Inflammatory macrophage treated with lipopolysaccharide for 1 hour (primary cell): ENCODE data around the gene ENAM.

Experiments used
- DNase-seq, 2 donors: peaks; one replicate each; pipeline ENCODE4 v3.0.0-alpha.2; 2020 to 2022

ENAM gene, protein sequence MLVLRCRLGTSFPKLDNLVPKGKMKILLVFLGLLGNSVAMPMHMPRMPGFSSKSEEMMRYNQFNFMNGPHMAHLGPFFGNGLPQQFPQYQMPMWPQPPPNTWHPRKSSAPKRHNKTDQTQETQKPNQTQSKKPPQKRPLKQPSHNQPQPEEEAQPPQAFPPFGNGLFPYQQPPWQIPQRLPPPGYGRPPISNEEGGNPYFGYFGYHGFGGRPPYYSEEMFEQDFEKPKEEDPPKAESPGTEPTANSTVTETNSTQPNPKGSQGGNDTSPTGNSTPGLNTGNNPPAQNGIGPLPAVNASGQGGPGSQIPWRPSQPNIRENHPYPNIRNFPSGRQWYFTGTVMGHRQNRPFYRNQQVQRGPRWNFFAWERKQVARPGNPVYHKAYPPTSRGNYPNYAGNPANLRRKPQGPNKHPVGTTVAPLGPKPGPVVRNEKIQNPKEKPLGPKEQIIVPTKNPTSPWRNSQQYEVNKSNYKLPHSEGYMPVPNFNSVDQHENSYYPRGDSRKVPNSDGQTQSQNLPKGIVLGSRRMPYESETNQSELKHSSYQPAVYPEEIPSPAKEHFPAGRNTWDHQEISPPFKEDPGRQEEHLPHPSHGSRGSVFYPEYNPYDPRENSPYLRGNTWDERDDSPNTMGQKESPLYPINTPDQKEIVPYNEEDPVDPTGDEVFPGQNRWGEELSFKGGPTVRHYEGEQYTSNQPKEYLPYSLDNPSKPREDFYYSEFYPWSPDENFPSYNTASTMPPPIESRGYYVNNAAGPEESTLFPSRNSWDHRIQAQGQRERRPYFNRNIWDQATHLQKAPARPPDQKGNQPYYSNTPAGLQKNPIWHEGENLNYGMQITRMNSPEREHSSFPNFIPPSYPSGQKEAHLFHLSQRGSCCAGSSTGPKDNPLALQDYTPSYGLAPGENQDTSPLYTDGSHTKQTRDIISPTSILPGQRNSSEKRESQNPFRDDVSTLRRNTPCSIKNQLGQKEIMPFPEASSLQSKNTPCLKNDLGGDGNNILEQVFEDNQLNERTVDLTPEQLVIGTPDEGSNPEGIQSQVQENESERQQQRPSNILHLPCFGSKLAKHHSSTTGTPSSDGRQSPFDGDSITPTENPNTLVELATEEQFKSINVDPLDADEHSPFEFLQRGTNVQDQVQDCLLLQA

DNA sequence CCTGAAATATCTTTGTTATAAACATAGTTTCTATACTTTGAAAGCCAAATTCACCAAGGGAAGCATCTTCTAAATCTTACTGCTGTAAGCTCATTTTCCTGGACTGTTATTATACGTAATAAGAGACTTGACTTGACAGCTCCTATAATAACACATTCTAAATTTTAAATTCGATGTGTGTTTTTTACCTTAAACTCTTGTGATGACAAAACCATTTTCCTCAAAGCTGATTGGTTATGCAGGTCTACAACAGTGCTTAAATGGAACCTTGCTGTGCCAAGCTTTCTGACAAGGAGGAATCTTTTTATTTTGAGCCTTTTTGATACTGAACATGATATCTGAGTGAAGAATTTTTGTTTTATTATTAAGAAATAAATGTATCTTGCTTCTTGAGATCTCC lies at the start of gene ENAM:
Gene ENAM, plus strand, starts transcription at position 301 of the 400 bp plus-strand sequence. CDS start 757 bp downstream, outside the sequence.
- no peak for DNase-seq

DNA sequence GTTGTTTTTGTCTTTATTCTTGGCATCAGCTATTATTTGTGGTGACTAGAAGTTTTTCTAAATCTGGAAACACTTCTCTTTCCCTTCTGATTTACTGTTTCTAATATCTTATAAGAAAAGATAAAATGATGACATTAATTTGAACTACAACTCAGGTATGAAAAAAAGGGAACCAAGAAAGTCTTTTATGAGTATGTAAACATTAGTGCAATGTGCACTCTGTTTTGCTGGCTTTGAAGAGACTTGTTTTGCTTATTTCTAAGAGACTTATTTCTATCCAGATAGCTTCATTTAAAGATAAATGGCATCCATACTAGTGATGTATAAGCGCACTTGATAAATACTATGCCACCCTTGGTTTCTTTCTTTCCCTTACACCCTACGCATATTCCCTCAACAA lies 46.6 kb upstream of the ENAM start:
- no peak for DNase-seq

DNA sequence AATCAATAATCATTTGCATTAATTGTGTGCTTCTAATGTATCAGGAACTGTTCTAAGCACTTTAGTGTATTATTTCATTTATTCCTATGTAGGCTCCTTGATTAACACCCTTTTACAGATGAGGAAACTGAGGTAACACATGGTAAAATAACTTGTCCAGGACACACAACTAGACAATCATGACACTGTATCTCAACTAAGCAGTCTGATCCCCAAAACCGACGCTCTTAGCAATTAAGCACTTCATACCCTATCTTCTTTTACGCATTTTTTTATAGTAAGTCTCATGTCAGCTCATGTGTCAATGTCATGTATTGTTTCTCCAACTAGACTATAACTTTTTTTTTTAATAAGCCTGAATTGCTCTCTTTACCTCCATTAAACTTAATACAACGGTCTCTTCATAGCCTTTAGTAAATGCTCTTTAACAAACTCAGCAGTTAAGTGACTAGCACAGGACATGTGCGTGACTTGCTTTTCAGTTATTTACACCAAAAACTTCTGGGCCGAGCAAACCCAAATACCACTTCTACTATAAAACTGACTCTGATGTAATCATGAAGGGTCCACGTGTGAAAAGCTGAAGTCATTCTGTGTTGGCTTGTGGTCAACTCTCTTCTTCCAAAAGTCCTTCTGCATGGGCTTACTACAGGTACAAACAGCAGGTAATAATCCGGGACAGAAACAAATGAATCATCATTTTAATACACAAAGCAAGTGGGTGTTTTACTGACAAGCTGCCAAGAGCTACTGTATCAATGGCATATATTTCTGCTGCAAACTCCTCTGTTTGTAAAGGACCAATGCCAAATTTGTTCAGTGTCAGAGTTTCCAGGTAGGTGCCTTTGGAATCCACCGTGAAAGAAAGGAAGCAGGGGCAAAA lies 44.4 kb upstream of the ENAM start:
- no peak for DNase-seq

DNA sequence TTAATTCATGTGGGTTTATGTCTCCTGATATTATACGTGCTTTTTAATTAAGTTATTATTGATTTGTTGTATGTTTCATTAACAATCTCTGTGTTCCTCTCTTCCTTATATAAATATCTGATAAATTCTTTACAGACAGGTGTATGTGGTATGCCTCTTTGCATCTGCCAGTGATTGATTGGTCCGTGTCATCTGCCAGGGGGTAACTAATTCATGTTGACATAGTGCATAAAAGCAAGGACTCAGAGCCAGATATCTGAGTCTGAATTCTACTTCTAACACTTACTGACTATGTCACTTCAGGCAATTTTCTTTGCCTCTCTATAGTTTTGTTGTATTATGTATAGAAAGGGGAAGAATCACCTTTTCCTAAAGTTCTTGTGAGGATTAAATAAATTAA lies 41.7 kb upstream of the ENAM start:
- DNase-seq = no peak

DNA sequence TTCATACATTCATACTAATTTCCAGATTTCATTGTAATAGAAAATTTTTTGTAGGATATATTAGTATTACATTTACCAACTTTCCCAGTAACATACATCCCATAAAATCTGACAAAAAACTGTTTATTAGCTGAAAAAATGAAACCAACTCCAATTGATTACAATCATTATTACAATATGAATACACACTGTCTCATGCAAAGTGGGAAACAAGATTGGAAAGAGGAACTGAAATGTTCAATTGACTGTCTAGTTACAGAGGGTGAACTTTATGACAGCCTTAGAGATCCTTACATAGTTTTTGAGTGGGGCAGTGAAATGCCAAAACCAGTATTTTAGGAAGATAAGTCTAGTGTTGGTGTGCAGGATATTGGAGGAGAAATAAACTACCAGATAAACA lies 38.8 kb upstream of the ENAM start:
- DNase-seq = no peak

DNA sequence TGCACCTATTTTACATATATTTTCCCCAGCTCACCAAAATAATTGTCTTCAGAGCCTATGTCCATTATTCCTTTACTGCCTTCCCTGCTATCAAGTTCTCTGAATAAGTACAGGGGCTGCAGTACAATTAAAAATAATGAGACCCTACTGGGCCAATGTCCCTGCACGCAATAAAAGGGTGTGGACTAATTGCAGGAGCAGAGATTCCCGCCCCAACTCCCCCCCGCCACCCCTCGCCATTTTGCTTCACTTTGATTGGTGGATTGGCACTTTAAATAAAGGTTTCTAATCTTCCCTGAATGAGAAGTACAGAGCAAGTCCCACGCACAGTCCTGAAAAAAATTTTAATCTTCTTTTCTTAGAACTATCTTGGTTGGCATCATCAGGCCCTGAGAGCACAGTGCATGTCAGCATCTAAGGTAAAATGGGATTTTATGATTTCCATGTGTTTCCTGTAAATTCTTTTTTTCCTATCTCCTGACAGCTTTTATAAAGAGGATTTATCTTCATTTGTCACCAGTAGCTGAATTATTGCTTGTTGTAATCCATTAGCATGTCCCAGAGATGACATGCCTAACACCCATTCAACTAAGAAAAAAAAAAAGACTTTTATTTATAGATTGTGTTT lies 36.5 kb upstream of the ENAM start, which contains the start of gene AMBN:
Gene AMBN, plus strand, starts transcription at position 302 of the 628 bp plus-strand sequence. Its CDS starts 103 bp downstream, at position 405.
- DNase-seq = no peak

DNA sequence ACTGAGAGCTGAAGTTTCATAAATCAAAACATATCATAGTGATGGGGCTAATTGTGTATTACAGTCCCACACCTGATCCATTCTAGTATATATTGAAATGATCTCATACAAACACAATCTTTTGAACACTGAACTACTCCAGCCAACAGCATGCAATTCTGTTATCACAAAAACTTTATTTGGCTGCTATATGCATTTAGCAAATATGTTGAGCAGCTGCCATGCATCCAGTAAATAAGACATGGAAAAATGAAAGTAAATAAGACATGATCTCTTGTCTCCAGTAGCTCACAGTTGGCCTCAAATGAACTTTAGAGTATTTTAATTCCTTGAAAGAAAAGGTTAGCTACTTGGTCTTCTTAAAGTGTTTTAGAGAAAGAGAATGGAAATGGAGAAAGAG lies 34.3 kb upstream of the ENAM start:
- DNase-seq = no peak

DNA sequence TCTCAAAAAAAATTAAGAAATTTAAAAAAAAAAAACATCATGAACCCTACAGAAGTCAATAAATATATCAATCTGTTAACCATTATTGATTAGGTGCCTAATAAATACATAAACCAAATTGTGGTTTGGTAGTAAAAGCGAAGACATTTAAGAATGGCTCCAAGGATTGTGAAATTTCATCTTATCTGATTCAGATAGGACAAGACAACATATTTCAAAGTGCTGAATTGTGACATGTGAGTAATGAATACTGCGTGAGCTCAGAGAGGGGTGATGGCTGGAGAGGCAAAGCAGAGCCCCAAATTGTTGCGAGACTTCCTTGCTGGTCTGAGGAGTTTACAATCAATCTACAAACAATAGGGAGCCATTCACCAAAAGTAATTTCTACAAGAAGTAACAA lies 28.2 kb upstream of the ENAM start:
- DNase-seq = no peak

DNA sequence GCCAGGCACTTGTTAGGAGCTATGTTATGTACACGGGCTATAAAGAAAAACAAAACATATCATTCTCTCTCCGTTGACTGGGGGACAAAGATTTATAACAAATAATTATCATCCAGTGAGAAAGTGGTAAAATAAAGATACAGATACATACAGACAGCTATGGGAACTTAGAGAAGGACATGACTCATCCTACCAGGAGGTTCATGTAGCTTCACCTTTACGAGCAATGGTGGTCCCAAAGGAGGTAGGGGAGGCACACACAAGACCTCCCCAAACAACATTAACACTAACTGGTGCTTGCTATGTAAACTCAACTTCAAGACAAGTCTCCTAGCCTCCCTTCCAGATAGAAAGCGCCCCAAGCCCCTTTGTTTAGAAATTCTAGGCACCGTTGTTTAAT lies 27.6 kb upstream of the ENAM start:
- DNase-seq = no peak

DNA sequence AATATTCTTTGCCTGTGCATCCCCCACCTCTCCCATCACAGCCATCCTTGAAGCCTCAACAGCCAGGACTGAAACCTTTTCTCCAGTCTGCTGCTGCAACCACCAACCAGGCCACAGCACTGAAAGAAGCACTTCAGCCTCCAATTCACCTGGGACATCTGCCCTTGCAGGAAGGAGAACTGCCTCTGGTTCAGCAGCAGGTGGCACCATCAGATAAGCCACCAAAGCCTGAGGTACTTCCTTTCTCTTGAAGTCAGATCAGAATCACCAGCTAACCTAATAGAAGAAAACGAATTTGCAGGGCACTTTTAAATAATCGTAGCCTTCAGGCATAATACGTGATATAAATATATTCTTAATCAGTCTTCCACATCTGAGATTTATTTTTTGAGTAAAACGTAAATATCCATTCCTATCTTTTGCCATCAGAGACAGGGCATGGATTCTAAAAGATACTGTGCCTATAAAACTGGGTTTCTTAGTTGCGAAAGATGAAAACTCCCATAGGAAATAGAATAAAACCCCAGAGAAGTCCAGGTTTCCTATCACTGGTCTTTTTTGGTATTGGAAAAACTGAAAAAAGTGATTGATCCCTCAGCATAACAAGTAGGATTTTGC lies 27.0 kb upstream of the ENAM start:
- DNase-seq = peak; percentile 49 to 56

DNA sequence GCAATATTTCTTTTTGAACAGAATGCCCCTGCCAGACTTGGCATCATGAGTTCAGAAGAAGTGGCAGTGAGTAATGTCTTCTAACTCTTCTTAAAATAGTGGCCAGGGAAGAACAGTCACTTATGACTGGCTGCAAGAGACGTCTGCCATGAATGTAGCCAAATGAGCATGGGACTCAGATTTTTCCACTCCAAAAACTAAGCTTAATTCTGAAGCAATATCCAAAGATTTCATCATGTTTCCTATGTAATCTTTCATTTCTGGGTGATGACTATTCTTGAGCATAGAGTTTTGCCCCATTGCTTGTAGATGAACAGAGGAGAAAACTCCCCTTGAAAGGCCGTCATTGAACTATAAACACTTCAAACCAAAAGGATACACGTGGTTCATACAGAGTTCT lies 24.7 kb upstream of the ENAM start:
- peak; percentile 24 to 45 for DNase-seq

DNA sequence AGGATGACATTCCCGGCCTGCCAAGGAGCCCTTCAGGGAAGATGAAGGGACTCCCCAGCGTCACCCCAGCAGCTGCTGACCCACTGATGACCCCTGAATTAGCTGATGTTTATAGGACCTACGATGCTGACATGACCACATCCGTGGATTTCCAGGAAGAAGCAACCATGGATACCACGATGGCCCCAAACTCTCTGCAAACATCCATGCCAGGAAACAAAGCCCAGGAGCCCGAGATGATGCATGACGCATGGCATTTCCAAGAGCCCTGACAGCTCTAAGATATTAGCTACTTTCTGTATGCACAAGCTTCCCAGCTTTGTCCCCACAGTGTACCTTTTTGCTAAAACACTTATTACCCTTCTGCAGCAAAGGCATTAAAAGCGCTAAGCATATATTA lies 22.1 kb upstream of the ENAM start:
- no peak for DNase-seq

DNA sequence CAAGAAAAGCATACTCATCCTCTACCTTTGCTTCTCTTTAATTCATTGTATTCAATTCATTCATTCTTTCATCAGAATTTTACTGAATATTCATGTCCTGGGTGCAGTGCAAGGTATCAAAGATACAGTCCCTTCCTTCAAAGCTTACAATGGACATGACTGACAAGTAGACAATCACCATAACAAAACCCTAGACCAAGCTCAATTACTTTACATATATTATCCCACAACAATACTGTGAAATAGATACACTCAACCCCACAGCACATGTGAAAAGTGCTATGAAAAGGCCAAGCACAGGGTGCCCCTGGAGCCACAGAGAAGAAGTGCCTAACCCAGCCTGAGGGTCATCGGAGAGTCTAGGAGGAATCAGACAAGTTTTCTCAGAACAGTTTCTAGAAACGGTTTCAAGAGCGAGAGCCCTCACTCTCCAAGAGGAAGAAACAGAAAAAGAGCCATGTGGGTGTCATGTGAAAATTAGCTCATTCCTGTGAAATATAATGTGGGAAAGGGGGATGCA lies 21.1 kb upstream of the ENAM start:
- DNase-seq = peak in 1 of 2 donors; percentile 15

DNA sequence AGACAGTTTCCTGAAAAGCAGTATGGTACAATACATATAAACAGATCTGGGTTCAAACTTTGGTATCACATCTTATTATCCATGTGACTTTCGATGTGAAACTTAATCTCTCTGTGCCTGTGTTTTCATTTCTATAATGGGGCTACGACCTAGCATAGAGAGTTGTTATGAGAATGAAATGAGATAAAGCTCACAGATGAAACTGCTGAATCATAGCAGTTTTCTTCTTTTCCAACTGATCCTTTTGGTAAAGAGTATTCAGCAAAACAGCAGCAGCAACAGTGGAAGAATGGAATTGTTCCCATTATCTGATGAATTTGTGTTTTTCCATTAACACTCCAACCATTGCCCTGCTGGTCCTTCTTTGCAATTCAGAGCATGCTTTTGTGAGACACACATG lies 20.2 kb upstream of the ENAM start:
- no peak for DNase-seq

DNA sequence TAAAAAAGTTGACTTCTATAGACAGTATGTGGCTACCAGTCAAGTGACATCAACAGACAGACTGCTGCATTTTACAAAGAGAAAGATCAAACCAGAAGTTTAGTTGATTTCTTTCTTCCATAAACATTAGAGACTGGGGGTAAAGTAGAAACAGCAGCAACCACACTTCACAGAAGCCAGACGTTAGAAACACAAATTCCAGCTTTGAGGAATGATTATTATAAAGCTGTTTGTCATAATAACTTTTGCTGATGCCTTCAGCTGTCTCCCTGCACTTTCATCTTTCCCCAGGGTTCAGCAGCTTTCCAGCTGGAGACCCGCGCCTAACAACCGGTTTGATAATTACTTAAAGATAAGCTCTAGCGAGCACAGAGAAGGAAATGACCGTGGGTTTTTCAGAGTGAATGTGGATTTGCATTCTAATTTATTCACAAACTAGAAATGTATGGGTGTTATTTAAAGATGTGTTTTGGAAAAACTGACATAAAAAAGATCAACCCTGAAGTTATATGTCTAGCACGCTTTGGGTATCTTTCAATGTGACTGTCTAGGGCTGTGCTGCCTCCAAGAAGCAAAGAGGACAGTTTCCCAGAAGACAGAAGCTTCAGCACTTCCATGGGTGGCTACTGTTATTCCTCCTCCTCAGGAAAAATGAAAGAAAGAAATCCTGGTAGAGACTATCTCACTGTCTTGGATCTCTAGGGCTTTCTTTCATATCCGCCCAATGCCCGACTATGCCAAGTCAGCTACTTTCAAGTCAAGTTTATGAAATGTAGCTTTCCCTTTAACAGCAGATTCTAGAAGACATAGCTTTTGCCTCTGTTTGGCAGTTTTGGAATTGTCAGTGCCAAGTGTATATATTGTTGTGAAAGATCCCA lies 15.0 kb upstream of the ENAM start:
- DNase-seq = no peak

DNA sequence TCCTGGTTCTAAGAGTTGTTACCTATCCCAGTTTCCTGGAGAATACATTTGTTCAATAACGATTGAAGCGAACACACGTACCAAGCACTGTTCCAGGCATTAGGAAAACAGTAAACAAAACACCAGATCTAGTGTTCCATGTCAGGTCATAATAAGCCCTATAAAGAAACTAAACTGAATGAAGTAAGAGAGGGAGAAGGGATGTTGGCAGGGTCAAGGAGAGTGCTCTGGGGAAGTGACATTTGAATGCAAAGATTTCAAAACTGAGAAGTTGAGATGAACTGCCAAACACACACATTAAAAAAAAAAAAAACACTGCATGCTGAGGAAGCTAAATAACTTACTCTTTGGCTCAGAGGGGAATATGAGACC lies 14.4 kb upstream of the ENAM start:
- DNase-seq = peak; percentile 29 to 31

DNA sequence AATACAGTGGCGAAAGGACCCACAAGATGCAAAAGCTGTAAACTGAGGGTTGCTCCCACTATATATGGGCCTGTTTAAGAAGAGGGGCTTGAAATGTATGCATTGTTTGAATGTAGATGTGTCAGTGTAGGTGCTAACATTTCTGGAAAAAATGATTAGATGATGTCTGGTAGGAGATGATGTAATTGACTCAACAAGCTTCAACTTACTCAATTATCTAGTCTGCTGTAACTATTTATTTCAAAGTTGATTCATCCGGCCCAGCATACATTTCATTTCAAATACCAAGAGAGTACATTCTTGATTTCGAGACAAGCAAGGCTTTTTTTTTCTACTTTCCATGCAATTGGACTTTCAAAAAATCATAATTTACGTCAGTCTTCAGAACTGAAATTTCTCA lies 9.3 kb upstream of the ENAM start:
- DNase-seq = no peak

DNA sequence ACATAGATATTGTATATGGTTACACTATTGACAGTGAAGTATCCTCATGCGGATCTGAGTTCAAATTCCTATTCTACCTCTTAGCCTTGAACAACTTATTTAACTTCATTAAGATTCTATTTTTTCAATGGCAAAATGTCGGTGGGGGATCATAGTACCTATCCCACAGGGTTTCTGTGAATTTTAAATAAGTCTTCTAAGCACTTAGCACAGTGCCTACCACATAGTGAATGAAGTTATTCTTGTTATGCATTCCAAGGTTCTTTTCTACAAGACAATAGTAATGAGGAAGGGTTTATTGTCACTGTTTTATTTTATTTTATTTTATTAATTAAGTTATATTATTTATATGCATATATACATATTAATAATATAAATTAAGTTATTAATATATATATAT lies 8.8 kb upstream of the ENAM start:
- no peak for DNase-seq

DNA sequence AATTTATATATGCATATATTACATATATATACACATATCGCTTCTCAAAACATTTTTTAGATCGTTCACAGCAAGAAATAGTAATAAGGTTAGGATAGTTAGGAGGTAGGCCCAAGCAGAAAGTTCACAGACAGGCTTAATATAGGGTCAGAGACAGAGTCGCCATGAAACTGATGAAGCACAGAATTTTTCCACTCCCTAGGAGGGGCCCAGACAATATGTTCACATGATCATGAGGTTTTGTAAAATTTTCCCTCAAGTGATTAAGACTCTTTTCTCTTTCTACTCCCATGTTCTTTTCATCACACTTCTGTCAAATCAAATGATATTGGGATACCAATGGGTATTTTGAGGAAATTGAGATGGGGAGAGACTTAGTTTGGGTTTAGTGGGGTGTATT lies 5.2 kb upstream of the ENAM start:
- DNase-seq = no peak

DNA sequence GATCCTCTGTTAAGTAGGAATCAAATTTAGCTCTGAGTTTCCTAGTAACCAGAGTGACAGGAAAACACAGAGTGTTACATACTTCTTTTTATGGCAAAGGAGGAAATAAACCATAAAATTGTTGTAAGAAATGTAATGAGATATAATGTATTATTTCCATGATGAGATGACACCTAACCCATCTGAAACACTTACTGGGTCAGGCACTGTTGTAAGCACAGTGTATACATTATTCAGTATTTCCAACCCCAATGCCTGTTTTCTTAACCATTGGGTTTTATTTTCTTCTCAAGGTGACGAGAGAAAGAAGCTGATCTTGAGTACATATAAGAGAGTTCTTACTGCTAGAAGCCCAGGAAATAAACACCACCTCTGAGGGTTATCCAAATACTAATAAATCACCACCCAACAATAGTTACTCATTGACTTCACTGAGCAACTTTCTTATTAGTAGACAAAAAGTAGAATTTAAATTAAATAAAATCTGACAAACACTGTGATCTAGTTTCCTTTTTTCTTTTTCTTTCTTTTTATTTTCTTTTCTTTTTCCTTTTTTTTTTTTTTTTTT lies 4.2 kb upstream of the ENAM start:
- no peak for DNase-seq
